SHP77 treated with DMSO at 0.1 percent for 48 hours (cell line): Measurements from ENCODE around the gene MIOX.

Source experiments
- DNase-seq: peaks from one replicate; lab custom pipeline; 2025; lab: John Stamatoyannopoulos, UW

MIOX gene

GRCh38 chr22:50486561-50487289, at the start of gene MIOX:
TSS of gene MIOX (plus strand) at chr22:50486859. CDS start at chr22:50486898, 39 bp downstream.
- no peak for DNase-seq

- no peak for DNase-seq
Observed at GRCh38 chr22:50437511-50438304, 49.0 kb upstream of the MIOX start.

GRCh38 chr22:50438305-50439275, 48.1 kb upstream of the MIOX start:
- no peak for DNase-seq

- DNase-seq = no peak
Observed at GRCh38 chr22:50439314-50439870, 47.3 kb upstream of the MIOX start.

DNA sequence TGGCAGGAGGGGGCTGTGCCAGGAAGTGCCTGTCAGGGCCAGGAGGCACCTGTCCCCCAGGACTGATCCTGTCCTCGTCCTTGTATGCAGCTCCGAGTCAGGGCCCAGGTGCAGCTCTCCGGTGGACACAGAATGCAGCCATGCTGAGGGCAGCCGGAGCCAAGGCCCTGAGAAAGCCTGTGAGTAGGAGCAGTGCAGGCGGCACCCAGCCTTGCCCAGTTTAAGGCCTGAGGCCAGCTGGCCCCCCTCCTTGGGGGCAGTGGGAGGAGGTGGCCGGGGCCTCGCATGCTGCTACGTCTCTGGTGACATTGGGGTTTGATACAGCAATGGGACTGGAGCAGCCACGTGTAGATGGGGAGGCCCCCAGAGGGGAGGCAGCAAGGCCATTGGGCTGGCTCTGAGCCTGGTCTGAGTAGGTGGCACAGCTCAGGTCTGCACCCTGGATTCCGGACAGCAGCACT, 46.8 kb upstream of the MIOX start:
- no peak for DNase-seq

DNA sequence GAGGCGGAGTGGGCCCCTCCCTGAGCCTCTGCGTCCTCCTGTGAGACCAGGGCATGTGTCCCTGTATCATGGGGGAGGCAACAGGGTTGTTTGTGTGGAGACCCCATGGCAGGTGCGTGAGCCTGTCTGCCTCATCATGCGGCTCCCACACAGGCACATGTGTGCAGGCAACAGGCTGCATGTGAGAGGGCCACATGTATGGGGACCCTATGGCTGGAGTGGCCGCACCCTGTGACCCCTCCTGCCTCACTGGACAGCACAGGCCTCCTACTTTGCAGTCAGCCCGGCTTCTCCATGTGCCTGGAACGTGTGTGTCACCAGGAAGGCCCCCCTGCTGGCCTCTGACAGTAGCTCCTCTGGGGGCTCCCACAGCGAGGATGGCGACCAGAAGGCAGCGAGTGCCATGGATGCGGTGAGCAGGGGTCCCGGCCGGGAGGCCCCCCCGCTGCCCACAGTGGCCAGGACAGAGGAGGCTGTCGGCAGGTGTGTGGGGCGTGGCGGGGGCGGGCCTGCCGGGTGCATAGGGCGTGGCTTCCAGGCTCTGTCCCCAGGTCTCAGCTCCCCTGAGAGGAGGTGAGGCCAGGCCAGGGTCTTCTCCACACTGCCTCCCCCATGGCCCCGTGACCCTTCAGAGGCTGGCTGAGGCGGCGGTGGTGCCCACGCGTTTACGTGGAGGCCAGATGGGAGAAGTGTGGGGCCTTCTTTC, 46.0 kb upstream of the MIOX start:
- DNase-seq = no peak

- DNase-seq = no peak
Observed at GRCh38 chr22:50441428-50441993, 45.1 kb upstream of the MIOX start.

- DNase-seq = no peak
Observed at GRCh38 chr22:50443197-50443596, 43.5 kb upstream of the MIOX start.

- DNase-seq = no peak
Observed at GRCh38 chr22:50443801-50444625, 42.6 kb upstream of the MIOX start.

DNA sequence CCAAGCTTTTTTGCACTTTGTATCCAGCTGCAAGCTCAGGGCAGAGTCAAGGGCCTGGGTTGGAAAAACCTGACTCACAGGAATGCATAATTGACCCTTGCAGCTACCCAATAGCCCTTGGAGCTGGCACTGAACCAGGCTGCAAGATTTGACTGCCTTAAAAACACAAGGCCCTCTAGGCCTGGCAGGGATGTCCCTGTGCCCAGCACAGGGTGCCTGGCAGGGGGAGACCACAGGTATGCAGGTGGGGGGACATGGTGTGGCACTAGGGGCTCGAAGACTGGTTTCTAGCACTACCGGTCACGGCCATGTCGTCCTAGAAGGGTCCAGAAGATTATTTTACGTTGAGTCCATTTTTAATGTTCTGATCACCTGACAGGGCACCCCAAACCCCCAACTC, 42.0 kb upstream of the MIOX start:
- no peak for DNase-seq

DNA sequence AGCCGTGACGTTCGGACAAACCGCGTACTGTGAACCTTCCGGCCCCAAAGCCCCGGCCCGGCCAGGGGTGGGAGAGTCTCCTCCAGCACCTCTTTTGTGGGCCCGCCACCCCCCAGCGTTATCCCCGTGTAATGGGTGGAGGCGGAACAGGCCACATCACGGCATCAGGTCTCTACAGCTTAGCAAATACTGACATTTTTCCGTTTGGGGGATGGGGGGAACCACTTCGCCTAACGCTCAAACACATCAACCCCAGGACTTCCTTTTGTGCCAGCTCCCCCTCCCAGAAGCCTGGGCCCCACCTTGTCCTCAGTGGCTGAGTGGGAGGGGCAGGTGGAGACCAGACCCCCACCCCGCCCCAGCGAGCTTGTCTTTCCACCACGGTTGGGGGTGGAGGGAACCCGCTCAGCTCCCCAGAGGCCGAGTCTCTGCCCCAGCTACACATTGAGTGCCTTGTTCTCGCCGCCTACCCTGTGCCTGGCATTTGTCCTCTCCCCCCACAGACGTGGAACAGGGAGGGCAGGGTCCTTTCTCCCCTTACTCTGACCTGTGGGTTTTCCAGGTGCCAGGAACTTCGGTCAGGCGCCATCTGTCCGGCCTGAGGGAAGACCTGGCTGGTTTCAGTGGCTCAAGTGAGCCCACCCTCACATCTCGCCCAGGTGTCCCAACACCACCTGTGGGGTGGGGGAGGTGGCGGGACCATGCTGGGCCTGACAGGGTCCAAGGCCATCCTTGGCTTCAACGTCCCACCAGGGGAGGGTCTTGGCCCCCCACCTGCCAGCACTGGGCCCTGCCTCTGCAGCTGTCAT, 41.4 kb upstream of the MIOX start:
- DNase-seq = no peak

DNA sequence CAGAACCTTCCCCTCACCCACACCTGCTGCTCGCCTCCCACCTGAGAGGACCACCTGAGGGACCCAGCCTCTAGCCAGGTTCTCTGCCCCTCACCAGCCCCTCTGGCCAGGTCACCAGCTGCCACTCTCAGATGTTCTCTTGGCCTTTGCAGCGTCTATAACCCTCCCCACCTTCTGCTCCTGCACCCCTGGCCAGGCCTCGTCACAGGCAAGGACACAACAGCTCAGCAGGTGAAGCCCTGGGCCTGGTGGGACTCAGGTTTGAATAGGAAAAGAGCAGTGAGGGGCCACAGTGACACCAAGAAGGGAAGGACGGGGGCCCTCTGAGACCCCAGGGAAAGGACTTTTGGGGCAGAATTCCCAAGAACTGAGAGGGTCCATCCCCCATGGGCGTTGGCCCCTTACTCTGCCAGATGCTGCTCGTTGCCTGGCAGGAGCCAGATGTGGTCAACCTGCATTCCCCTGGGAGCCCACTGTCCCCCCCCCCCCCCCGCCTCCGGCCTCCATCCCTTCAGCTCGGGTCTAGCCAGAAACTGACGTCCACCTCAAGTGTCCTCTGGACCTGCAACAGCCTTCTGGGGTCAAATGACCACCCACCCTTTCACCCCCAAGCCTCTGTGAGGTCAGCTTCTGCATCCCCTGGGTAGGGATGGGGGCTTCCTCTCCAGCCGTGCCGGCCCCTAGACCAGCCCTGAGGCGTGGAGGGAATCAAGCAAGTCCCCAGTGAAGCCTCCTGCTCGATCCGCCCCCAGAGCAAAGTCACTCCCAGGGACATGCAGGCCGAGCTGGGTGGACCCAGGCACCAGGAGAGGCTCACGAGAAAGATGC, 40.6 kb upstream of the MIOX start:
- DNase-seq = no peak

- DNase-seq = no peak
Observed at GRCh38 chr22:50446708-50447575, 39.7 kb upstream of the MIOX start.

DNA sequence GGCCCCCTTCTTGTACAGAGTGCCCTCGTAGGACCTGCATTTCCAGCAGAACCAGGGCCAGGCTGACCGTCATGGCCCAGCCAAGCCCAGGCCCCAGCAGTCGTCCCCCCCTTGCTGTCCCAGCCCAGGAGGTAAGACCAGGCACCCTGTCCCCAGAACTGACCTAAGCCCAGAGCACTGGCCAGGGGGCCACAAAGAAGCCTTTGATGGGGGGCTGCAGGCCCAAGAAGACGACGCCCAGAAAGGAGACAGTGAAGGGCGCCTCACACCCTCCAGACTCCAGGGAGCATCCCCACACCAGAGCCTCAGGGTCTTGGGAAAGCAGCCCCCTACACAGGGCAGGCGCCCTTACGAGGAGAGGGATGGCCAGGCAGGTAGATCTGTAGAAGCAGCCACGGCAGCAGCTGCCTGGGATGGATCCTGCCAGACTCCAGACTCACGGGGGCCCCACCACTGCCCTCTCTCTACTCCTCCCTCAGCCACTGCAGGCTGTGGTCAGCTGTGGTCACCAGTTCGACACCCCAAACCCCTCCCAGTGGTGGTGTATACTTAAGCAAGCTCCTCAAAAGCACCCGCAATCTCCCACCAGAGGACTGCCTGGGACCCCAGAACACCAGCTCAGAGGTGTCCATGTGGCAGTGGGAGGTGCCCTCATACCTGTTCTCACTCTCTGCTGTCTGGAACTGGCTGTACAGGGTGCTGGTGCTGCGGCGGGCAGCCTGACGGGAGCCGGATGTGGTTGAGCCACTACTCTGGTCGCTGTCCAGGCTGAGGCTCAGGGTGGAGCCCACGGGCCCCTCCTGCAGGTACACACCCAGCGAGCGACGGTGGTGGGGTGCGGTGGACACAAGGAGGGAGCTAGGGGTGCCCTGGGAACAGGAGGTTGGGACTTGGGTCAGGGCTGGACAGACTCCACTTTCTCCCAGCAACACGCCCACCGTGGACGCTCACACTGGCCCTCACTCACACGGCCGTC, 38.8 kb upstream of the MIOX start:
- DNase-seq = no peak

- no peak for DNase-seq
Observed at GRCh38 chr22:50452649-50453048, 34.0 kb upstream of the MIOX start.

GRCh38 chr22:50454556-50455075, 32.0 kb upstream of the MIOX start:
- DNase-seq = no peak
